GM06990 (cell line): ENCODE measurements around the gene CUL2.

Source experiments
- DNase-seq: peaks from one replicate; pipeline ENCODE4 v3.0.0-alpha.2; 2011; ENCODE audit not compliant: insufficient read length; ENCODE audit errors: extremely low read depth
- H3K27me3 ChIP-seq: replicated peaks from 2 replicates; pipeline ENCODE4 v1.6.0; 2011; ENCODE audit warnings: low read length; ENCODE audit not compliant: control insufficient read depth, insufficient read depth
- H3K36me3 ChIP-seq: 2 replicates; pipeline ENCODE4 v1.5.1; 2011; ENCODE audit warnings: low read length; ENCODE audit not compliant: control insufficient read depth, insufficient read depth
- H3K4me3 ChIP-seq: replicated peaks from 2 replicates; pipeline ENCODE4 v1.5.1; 2011; ENCODE audit warnings: low read depth, mild to moderate bottlenecking, control low read depth, low read length
- TF ChIP-seq, protein P1 (sequence below): IDR thresholded peaks from 2 replicates; pipeline ENCODE4 v1.5.1; 2011; ENCODE audit warnings: low read length, control low read depth, mild to moderate bottlenecking, inconsistent platforms; ENCODE audit not compliant: insufficient read depth, poor library complexity, severe bottlenecking

CUL2 gene

GRCh38 chr10:35005868-35006267, 84.3 kb downstream of the CUL2 start:
- DNase-seq, result no peak
- peaks cover 4% of the 10 kb centered on the region for H3K36me3 ChIP-seq
- no peak overlapping the region for H3K4me3 ChIP-seq
- H3K27me3 ChIP-seq, result no peaks in the 10 kb centered on the region
- TF ChIP-seq, protein P1, sequence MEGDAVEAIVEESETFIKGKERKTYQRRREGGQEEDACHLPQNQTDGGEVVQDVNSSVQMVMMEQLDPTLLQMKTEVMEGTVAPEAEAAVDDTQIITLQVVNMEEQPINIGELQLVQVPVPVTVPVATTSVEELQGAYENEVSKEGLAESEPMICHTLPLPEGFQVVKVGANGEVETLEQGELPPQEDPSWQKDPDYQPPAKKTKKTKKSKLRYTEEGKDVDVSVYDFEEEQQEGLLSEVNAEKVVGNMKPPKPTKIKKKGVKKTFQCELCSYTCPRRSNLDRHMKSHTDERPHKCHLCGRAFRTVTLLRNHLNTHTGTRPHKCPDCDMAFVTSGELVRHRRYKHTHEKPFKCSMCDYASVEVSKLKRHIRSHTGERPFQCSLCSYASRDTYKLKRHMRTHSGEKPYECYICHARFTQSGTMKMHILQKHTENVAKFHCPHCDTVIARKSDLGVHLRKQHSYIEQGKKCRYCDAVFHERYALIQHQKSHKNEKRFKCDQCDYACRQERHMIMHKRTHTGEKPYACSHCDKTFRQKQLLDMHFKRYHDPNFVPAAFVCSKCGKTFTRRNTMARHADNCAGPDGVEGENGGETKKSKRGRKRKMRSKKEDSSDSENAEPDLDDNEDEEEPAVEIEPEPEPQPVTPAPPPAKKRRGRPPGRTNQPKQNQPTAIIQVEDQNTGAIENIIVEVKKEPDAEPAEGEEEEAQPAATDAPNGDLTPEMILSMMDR, result no peak

GRCh38 chr10:35004651-35005050, 85.5 kb downstream of the CUL2 start:
- Histone ChIP-seq H3K27me3 (no peaks in the 10 kb centered on the region), H3K36me3 (peaks cover 4% of the 10 kb centered on the region), H3K4me3 (no peak overlapping the region)
- DNase-seq, result no peak
- TF ChIP-seq, protein P1, result no peak

GRCh38 chr10:35003906-35004305, 86.2 kb downstream of the CUL2 start:
- Histone ChIP-seq H3K27me3 (no peaks in the 10 kb centered on the region), H3K4me3 (no peak overlapping the region), H3K36me3 (peaks cover 4% of the 10 kb centered on the region)
- DNase-seq, result no peak
- TF ChIP-seq, protein P1, result no peak

GRCh38 chr10:35000936-35001335, 89.2 kb downstream of the CUL2 start:
- TF ChIP-seq, protein P1, result no peak
- no peaks in the 10 kb centered on the region for H3K36me3 ChIP-seq

GRCh38 chr10:34999532-34999931, 90.6 kb downstream of the CUL2 start:
- Histone ChIP-seq H3K4me3 (no peak overlapping the region), H3K36me3 (no peaks in the 10 kb centered on the region), H3K27me3 (no peaks in the 10 kb centered on the region)
- TF ChIP-seq, protein P1, result no peak
- DNase-seq, result no peak

More at GRCh38 chr10:35000936-35001335, 89.2 kb downstream of the CUL2 start:
- DNase-seq, result no peak
- Histone ChIP-seq H3K4me3 (no peak overlapping the region), H3K27me3 (no peaks in the 10 kb centered on the region)

- no peak overlapping the region for H3K4me3 ChIP-seq
- H3K36me3 ChIP-seq, result no peaks in the 10 kb centered on the region
- H3K27me3 ChIP-seq, result no peaks in the 10 kb centered on the region
- no peak for DNase-seq
- TF ChIP-seq, protein P1, result no peak
Measured at GRCh38 chr10:34998940-34999339, 91.2 kb downstream of the CUL2 start.
